Transverse colon (tissue), 4 donors: ENCODE results near the gene SCG2. TPM values are rescaled to one million over a fixed set of nuclear protein-coding genes. Genes with fewer than 3 reads are reported as not detected.

Experiments
- DNase-seq: peaks from one replicate; pipeline ENCODE4 v3.0.0-alpha.2; 2019
- H3K27ac ChIP-seq, 4 donors: fragments of 200-600 bp; sonication (generic); 2 replicates each; pipeline ENCODE4 v1.5.1; 2016 to 2018; ENCODE audit warnings: inconsistent platforms in 4 of 4
- H3K27me3 ChIP-seq: fragments of 200-600 bp; sonication (generic); 2 replicates; pipeline ENCODE4 v1.5.1; 2017; ENCODE audit warnings: inconsistent platforms
- H3K36me3 ChIP-seq, 4 donors: fragments of 200-600 bp; sonication (generic); 2 replicates each; pipeline ENCODE4 v1.5.1; 2017 to 2019; ENCODE audit warnings: inconsistent platforms in 4 of 4
- H3K4me1 ChIP-seq, 4 donors: fragments of 200-600 bp; sonication (generic); 2 replicates each; pipeline ENCODE4 v1.5.1; 2017 to 2020; ENCODE audit warnings: inconsistent platforms in 4 of 4
- H3K4me3 ChIP-seq, 4 donors: fragments of 200-600 bp; sonication (generic); 1 replicate in 1 of 4; 2 replicates in 3 of 4; pipeline versions ENCODE4 v1.5.1 to v1.6.1; 2017 to 2019; ENCODE audit warnings: inconsistent platforms in 4 of 4
- H3K9me3 ChIP-seq, 2 donors: fragments of 200-600 bp; sonication (generic); 2 replicates each; pipeline ENCODE4 v1.5.1; 2017 to 2019; ENCODE audit warnings: inconsistent platforms in 2 of 2
- CTCF ChIP-seq, 5 experiments: fragments of 200-600 bp in 3 of 5; fragments of 450-650 bp in 2 of 5; sonication (generic) in 3 of 5; IDR thresholded peaks; 1 replicate in 2 of 5; 2 replicates in 3 of 5; pipeline ENCODE4 v1.5.1; 2016 to 2017; ENCODE audit warnings: antibody characterized with exemption in 5 of 5, inconsistent platforms in 3 of 5, mild to moderate bottlenecking in 2 of 5, moderate library complexity in 1 of 5
- EP300 ChIP-seq: sonication (generic); formaldehyde crosslinking; IDR thresholded peaks from one replicate; pipeline ENCODE4 v1.6.1; 2017; ENCODE audit warnings: antibody characterized with exemption, low read depth
- POLR2A ChIP-seq: fragments of 450-650 bp; IDR thresholded peaks from one replicate; pipeline ENCODE4 v1.6.1; 2016; ENCODE audit warnings: antibody characterized with exemption, mild to moderate bottlenecking, moderate library complexity
- POLR2AphosphoS5 ChIP-seq, 3 donors: sonication (generic); formaldehyde crosslinking; IDR thresholded peaks; one replicate each; pipeline ENCODE4 v1.6.1; 2016; ENCODE audit warnings: antibody characterized with exemption in 3 of 3
- WGBS, 2 donors: methylation state at CpG; one replicate each; pipeline ENCODE4 v1.1.5; 2018; ENCODE audit warnings: low coverage in 1 of 2; 5-methylcytosine and 5-hydroxymethylcytosine counted together
- in situ Hi-C, 4 donors: fragments of 200-750 bp; cut with MboI; loops; one replicate each; pipeline versions ENCODE4 v1.15.0 to v1.15.1; 2017; ENCODE audit warnings: low sequenced_read_pairs in 3 of 4, low pct_ligation_motif_present in 1 of 4, low pct_unique_long_range_greater_than_20kb in 1 of 4
- intact Hi-C: fragments of 100-400 bp; cut with DNase I; formaldehyde crosslinking; loops from one replicate; pipeline ENCODE4 v1.15.1; 2023; ENCODE audit warnings: low total_unique reads
- total RNA-seq, 4 donors: library from RNA; depleted of rRNA; stranded (reverse); fragments of >200 nt; gene quantifications; one replicate each; pipeline ENCODE4 v1.1.0, GENCODE V29; 2016

SCG2 gene
- total RNA-seq, 4 donors from 2014 or later = 0.37 to 9.6 (median 4.5) TPM

GRCh38 chr2:223606946-223607345 is 4.8 kb upstream of the SCG2 start:
- TF ChIP-seq EP300 = no peak
- TF ChIP-seq CTCF (IDR thresholded peaks at IDR 0.05) = no peak
- no peak for TF ChIP-seq POLR2AphosphoS5 (IDR thresholded peaks at IDR 0.05)
- TF ChIP-seq POLR2A = no peak
- no peak overlapping the region for H3K4me3 ChIP-seq
- intact Hi-C loops (no loop called here), in situ Hi-C loops (loop anchor here in 1 of 4 donors (25.0 kb wide), 1 partner anchor 620 kb away; no protein-coding TSS in a partner anchor)
- no peaks in the 10 kb centered on the region for H3K9me3 ChIP-seq
- no peak for DNase-seq
- H3K4me1 ChIP-seq = peaks cover 0 to 7% (median 0%) of the 10 kb centered on the region in 4 donors
- WGBS, 2 donors = 20 to 48% methylated on average over 1 of the region's 1 CpG
- no peaks in the 10 kb centered on the region for H3K36me3 ChIP-seq
- H3K27ac ChIP-seq = no peak overlapping the region
- H3K27me3 ChIP-seq = peaks cover under 1% of the 10 kb centered on the region

- intact Hi-C loops (no loop called here), in situ Hi-C loops (loop anchor here in 1 of 4 donors (25.0 kb wide), 1 partner anchor 617 kb away; no protein-coding TSS in a partner anchor)
- TF ChIP-seq POLR2AphosphoS5 (IDR thresholded peaks at IDR 0.05) (no peak), EP300 (no peak), CTCF (IDR thresholded peaks at IDR 0.05) (no peak), POLR2A (no peak)
- H3K27me3 ChIP-seq = no peaks in the 10 kb centered on the region
- peaks cover 0 to 8% (median 0%) of the 10 kb centered on the region in 4 donors for H3K4me1 ChIP-seq
- 75 to 77% methylated on average over 2 of the region's 2 CpGs for WGBS, 2 donors
- DNase-seq = no peak
- no peaks in the 10 kb centered on the region for H3K36me3 ChIP-seq
- H3K4me3 ChIP-seq = no peak overlapping the region
- H3K9me3 ChIP-seq = no peaks in the 10 kb centered on the region
- no peak overlapping the region for H3K27ac ChIP-seq
Observed at GRCh38 chr2:223604231-223604630, 2.1 kb upstream of the SCG2 start.

- H3K27me3 ChIP-seq = no peaks in the 10 kb centered on the region
- no peaks in the 10 kb centered on the region for H3K36me3 ChIP-seq
- H3K4me1 ChIP-seq = peaks cover 0 to 8% (median 0%) of the 10 kb centered on the region in 4 donors
- TF ChIP-seq CTCF (IDR thresholded peaks at IDR 0.05) (no peak), EP300 (no peak), POLR2AphosphoS5 (IDR thresholded peaks at IDR 0.05) (no peak), POLR2A (no peak)
- no peak for DNase-seq
- intact Hi-C loops = no loop called here
- in situ Hi-C loops = loop anchor here in 1 of 4 donors (25.0 kb wide), 1 partner anchor 616 kb away; no protein-coding TSS in a partner anchor
- H3K9me3 ChIP-seq = no peaks in the 10 kb centered on the region
- H3K4me3 ChIP-seq = no peak overlapping the region
- 48 to 63% methylated on average over 2 of the region's 2 CpGs for WGBS, 2 donors
- no peak overlapping the region for H3K27ac ChIP-seq
Observed at GRCh38 chr2:223602972-223603371, 811 bp upstream of the SCG2 start.

GRCh38 chr2:223601018-223601417 is 1.1 kb downstream of the SCG2 start:
- Histone ChIP-seq H3K4me3 (no peak overlapping the region), H3K9me3 (no peaks in the 10 kb centered on the region), H3K27me3 (no peaks in the 10 kb centered on the region), H3K4me1 (peaks cover 0 to 8% (median 0%) of the 10 kb centered on the region in 4 donors), H3K27ac (no peak overlapping the region), H3K36me3 (no peaks in the 10 kb centered on the region)
- intact Hi-C loops (no loop called here), in situ Hi-C loops (loop anchor here in 1 of 4 donors (25.0 kb wide), 1 partner anchor 614 kb away; no protein-coding TSS in a partner anchor)
- DNase-seq = no peak
- no peak for TF ChIP-seq POLR2AphosphoS5 (IDR thresholded peaks at IDR 0.05)
- TF ChIP-seq CTCF (IDR thresholded peaks at IDR 0.05) = no peak
- TF ChIP-seq POLR2A = no peak
- no peak for TF ChIP-seq EP300
